Astrocyte of the hippocampus (primary cell): ENCODE measurements around the gene OR56A4.
A peak's percentile ranks its signal among the peaks of the same experiment; 100 is the strongest.

Source experiments
- DNase-seq: peaks from one replicate; pipeline ENCODE4 v3.0.0; 2011; ENCODE audit warnings: low read depth, low spot score

Gene OR56A4, protein sequence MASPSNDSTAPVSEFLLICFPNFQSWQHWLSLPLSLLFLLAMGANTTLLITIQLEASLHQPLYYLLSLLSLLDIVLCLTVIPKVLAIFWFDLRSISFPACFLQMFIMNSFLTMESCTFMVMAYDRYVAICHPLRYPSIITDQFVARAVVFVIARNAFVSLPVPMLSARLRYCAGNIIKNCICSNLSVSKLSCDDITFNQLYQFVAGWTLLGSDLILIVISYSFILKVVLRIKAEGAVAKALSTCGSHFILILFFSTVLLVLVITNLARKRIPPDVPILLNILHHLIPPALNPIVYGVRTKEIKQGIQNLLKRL

DNA sequence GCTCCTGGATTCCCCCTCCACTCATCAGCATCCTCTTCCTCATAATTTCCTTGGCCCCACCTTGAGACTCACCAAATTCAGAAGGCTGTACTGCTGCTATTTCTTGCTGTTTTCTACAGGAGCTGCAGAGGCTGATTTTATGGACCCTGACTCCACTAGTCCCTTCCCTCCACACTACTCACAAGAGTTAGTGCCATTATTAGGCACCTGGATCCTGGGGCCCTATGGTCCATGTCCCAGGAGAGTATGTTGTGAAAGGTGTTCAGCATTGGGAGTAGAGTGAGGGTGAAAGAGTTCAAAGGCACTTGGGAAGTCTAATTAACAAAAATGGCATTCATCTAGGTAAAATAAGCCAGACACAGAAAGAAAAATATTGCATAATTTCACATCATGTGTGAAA, at the start of gene OR56A4:
Gene OR56A4 (minus strand): TSS at position 101 of the 400 bp plus-strand sequence. CDS start 3,954 bp downstream, outside the sequence.
- DNase-seq: no peak

DNA sequence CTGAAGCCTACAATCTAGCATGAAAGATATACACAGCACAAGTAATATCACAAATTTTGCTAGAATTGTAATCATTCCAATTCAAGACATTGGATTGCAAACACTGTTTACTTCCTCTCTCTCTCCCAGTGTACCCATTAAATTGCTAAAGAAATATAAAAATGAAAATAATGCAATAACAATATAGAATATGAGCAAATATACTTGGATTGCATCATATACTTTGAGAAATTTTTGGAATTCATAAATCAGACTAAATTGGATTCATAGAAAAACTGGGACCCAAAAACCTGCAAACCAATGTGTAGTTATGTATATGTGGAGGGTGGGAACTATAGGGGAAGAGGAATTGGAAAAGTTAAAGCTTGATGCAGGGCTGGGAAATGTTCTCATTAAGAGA, 48.8 kb upstream of the OR56A4 start:
- DNase-seq: no peak

DNA sequence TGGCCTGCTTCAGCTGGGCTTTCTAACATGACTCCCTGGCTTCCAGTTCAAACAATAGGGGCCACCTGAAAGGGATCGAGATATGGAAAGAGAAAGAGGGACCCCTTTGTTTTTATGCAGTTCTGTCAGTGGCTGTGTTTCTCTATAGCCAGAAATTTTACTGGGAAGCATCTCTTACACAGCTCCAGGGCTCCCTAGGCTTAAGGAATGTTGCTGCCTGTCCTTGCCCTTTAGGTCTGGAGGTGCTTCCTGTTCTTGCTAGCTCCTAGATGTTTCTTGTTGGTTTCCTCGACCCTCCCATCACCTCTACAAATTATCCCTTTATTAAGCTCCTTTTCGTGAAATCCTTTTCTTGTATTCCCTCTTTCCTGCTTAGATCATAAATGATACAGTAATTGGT, 45.6 kb upstream of the OR56A4 start:
- DNase-seq: no peak

DNA sequence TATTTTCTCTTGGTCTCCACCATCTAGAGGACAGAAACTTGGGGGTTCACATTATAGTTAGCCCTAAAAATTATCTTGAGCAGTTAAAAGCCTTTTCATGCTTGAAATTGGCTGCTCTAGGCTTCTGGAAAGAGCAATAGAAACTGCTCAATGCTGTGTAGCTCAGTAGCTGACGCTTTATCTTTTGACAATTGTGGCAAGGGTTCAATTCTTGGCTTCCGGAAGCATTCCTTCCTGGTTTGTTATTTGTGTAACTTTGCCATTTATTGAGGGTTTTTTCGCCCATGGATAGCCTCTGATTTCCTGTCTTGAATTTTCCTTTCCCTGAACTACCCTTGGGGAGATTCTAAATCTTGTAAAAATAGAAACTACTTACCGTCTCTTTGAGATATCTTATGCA, 34.1 kb upstream of the OR56A4 start:
- DNase-seq: no peak

DNA sequence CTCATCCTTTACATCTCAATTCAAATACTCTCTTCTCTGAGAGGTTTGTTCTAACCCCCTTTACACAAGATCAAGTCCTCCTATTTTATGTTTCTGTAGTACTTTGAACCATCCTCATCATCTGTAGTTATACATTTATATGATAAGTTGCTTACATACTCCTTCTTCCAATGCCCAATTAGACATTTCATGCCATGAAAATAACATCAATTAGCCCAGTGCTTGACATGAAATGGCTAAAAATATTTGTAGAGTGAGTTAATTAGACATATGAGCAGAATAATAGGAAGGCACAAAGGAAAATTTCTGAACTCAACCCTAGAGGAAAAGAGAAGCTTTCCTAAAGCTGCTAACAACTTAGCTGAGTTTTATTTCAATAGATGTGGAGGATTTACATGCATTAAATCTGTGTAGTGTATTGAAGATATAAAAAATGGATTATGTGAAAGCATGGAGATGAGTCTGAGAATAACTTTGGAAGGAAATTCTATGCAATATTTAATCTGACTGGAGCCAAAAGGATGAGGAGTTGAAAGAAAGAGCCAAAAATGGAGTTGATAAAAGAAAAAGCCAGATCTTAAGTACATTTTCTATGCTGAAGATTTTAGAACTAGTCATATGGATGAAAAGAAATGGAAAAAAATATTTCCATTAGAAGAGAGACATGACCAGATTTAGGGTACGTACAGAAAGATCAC, 24.1 kb upstream of the OR56A4 start, which contains the start of gene OR56A1:
Gene OR56A1 (minus strand): TSS at position 51 of the 698 bp plus-strand sequence. CDS start 3,066 bp downstream, outside the sequence.
- DNase-seq: no peak

DNA sequence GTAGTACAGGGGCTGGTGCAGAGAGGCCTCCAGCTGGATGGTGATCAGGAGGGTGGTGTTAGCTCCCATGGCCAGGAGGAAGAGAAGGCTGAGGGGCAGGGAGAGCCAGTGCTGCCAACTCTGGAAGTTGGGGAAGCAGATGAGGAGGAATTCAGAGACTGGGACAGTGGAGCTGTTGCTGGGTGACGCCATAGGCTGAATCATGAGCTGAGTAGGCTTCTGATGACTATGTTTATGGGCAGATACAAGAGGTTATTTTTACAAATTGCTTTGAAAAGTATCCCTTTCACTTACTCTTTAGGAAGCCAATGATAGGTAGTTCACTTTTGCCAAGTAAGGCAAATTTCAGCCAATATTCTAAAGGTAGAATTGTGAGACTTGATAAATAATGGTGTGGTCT, 20.8 kb upstream of the OR56A4 start:
- no peak for DNase-seq

DNA sequence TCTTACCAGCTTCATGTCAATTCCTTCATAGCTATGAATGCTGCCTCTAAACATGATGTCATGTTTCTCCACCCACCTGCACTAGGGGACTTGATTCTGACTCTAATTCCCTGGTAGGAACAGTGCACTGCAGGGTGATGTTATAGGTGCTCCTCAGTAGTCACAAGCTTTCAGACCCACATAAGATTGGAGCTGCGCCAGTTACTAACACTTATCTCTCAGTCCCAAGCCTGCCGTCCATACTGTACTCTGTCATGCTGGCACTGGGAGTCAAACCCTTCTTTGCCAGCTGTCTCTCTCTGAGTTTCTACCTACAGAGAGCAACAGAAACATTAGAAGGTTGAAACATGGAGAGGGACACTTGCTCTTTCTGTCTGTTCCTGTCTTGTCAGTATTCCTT, 18.3 kb upstream of the OR56A4 start:
- no peak for DNase-seq

DNA sequence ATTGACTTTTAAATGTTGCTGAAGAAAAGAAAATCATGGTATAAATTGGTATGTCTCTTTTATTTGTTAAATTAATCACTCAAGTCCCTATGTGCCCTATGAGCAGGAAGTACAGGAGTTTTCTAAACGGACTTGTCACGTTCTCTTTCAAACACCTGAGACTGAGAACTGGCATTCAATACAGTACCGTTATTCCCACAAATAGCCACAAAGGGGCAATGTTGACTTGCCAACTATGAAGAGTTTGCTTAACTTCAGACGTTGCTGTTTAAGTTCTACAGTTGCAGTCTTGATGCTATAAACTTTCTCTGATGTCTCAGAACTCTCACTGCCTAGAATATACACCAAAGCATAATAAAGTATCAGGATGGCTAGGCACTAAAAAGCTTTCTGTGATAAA, 16.2 kb upstream of the OR56A4 start:
- peak; percentile 48 for DNase-seq

DNA sequence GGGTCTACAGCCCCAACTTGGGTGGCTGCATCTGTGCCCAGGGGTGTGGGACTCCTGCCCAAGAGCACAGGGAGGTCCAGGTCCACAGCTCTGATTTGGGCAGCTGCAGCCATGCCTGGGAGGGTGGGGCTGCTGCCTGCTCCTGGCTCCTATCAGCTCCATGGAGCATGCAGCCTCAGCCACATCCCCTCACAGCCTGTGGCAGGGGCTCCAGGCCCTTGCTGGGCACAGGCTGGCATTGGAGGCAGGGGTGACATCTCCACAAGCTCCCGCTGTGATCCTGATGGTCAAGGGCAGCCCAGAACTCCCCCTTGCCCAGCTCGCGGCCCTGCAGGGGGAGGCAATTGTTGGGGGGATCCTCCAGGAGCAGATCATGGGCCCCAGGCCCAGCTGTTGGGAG, 6.3 kb upstream of the OR56A4 start:
- DNase-seq: no peak

DNA sequence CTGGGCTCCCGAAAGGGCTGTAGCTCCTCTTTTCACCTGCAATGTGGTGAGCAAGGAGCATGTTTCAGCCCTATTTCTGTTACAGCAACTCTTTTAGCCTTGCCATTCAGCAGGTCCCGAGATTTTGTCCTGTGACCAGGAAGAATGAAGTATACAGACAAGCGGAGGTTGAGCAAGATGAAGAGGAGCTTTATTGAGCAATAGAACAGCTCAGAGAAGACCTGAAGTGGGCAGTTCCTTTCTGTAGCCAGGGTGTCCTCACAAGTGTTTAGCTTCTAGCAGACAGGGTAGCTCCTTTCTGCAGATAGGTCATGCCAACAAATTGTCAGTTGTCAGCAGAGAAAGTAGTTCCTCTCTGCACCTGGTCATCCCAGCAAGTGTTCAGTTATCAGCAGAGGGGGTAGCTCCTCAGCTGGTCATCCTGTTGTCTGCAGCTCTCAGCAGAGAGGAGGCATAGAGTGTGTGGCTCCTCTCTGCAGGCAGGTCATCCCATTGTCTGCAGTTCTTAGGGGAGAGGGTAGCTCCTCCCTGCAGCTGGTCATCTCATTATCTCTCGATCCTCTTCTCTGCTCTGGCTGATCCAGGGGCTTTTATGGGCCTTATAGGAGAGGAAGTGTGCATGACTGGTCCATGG, 5.4 kb upstream of the OR56A4 start:
- DNase-seq: no peak

DNA sequence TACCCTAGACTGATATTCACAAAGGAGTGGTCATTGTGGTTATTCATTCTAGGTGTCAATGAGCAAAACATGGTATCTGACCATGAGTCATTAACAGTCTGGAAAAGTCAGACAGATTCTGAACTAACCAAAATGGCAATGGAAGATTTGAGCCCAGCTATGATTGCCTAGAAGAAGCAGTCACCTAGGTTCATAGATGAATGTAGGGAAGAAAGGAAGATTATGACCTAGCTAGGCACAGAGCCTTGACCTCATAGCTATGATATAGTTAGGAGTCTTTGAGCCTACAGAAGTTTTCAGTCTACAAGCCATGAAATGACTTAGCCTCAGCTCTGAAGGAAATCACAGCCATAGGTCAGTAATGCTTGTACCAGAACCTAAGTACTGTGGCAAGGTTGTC, 351 bp downstream of the OR56A4 start:
- no peak for DNase-seq

DNA sequence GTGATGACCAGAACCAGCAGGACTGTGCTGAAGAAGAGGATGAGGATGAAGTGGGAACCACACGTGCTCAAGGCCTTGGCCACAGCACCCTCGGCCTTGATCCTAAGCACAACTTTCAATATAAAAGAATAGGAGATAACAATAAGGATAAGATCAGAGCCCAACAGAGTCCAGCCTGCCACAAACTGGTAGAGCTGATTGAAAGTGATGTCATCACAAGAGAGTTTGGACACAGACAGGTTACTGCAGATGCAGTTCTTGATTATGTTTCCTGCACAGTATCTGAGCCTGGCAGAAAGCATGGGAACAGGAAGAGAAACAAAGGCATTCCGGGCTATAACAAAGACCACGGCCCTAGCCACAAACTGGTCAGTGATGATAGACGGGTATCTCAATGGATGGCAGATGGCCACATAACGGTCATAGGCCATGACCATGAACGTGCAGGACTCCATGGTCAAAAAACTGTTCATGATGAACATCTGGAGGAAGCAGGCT, 4.5 kb downstream of the OR56A4 start:
- no peak for DNase-seq

DNA sequence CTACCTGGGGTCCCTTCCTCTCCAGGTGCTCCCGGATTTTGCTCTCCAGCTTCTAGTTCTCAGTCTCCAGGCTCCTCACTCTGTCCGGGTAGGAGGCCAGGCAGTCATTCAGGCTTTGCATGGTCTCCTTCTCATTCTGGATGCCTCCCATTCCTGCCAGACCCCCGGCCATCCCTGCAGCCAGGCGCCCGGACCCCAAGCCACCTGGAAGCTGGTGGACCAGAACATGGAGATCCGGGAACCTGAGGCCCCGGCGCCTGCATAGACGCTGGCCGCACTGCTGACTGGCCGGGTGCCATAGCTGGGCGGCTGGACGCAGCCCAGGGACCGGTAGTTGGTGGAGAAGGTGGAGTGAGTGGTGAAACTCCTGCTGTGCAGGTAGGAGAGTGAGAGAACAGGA, 12.0 kb downstream of the OR56A4 start:
- DNase-seq: no peak

DNA sequence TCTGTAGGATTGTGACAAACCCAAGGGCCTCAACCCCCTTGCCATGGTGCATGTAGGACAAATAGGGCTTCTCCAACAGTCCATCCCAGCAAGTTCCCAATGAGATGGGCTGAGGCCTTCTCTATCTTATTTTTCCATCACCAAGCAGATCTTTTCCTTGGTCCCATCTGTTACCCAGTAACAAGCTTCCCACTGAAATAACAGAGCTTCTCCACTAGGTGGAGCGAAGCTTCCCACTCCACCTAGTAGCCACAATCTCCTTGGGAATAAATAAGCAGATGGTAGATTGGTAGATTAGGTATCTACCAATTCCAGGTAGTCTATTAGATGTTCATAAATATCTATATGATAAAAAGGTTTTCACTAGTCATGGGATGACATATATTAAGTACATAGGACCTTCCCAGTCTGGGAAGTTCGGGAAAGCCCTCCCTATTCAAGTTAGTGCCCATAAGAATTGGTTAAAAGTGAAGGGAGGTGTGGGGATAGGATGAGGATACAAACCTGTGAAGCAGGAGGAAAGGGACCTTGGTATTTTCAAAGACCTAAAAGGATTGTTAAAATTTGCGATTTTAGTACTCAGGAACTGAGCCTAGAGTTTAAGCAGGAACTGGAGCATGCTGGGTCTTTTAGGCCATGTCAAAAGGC, 14.0 kb downstream of the OR56A4 start:
- peak; percentile 11 for DNase-seq

DNA sequence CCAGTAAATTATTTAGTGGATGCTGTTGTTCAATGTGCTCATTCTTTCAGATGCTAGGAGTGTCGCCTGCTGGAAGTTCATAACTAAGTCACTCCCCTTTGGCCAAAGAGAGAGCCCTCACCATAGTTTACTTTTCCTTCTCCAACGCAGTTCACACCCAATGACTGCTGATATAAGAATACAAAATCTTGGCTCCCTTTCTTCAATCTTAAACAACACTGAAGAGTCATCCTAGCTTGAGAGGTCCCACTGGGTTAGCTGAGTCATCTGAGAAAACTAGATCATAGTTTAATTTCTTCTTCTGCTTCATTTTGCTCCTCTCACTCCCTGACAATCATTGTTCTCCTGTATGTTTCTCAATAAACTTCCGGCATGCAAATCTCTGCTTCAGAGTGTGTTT, 14.6 kb downstream of the OR56A4 start:
- no peak for DNase-seq

DNA sequence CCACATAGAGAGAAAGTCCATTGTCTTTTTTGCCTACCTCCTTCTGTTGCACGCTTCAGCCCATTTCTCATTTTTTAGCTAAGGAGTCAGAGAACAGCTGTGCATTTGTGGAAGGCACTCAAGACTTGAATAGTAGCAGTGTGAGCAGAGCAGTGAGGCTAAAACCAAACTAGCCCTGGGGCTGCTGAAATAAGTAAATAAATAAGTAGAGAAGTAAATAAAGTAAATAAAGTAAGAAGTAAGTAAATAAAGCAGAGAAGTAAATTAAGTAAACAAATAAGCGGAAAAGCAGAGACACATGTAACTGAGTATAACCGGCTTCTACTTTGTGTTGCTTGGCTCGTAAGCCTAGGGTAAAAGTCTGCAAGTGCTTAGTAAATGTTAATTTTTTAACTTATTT, 17.5 kb downstream of the OR56A4 start:
- DNase-seq: no peak

DNA sequence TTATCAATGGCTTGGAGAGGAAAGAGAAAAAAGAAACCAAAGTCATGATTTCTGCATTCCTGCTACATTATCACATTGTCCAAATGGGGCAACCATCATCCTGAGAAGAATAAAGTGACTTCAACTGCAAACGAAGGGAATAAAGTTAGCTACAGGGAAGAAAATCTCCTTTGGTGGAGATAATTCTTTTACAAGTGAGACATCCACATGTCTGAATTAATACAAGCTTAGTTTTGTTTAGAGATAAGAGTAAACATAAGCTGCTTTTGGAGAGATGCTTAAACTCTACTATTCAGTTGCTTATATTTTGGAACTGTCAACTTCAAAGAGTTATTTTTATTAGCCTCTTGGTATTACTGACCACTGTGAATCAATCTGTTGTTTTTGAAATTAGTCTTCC, 19.9 kb downstream of the OR56A4 start, which contains the start of gene OR52L1:
Gene OR52L1 (minus strand): TSS at position 101 of the 400 bp plus-strand sequence. CDS start 55 bp downstream, at position 46.
- DNase-seq: no peak

DNA sequence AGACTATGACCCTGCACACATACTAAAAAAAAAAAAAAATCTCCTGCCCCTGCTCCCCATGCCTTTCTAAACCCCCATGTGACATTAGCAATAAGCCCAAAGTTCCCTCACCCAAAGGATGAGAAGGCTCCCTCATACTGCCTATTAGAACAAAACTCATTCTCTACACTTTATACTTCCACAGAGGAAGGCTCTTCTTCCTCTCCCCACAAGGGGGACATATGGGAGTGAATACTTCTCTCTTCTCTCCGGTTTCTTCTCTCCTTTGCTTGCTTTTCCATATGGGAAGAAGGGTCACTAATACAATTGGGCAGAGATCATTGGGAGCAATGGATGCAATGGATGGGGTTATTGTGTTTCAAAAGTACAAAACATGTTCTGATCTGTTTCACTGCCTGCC, 23.3 kb downstream of the OR56A4 start:
- no peak for DNase-seq

DNA sequence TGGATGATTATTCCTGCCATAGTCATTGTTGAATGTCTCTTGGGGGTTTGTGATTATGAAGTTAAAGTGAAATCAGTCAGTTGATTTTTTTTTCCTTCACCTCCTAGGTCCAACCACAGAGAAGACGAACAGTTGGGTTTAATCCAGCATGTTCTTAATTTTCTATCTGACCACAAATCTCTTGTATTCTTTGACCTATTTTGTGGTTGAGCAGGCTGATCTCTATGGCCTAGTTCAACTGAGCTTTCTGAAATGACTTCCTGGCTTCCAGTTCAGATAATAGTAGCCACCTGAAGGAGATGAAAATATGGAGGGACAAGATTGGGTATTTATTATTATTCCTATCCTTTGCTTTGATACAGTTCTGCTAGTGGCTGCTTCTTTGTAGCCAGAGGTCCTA, 33.2 kb downstream of the OR56A4 start:
- DNase-seq: no peak

DNA sequence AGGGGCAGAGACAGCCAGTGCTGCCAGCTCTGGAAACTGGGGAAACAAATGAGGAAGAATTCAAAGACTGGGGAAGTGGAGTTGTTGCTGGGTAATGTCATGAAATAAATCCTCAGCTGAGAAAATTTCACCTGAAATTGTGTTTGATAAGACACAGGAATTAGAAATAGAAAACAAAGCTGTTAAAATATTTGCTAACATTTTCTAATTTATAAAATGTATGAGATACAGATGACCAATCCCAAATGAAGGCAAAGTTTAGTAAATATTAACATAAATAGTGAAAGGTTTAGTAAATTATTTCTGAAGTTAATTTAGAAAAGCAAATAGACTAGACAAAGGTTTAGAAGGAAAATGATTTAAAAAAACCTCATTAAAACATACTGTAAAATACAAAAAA, 38.4 kb downstream of the OR56A4 start, which contains the start of gene OR56A5:
Gene OR56A5 (minus strand): TSS at position 101 of the 400 bp plus-strand sequence. CDS start 0 bp downstream, at position 101.
- DNase-seq: no peak

DNA sequence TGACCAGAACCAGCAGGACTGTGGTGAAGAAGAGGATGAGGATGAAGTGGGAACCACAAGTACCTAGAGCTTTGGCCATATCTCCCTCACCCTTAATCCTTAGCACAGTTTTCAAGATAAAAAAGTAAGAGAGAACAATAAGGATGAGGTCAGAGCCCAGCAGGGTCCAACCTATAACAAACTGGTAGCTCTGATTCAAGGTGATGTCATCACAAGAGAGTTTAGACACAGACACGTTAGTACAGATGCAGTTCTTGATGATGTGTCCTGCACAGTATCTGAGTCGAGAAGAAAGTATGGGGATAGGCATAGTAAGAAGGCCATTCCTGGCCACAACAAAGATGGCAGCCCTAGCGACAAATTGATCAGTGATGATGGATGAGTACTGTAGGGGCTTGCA, 39.0 kb downstream of the OR56A4 start:
- DNase-seq: no peak

DNA sequence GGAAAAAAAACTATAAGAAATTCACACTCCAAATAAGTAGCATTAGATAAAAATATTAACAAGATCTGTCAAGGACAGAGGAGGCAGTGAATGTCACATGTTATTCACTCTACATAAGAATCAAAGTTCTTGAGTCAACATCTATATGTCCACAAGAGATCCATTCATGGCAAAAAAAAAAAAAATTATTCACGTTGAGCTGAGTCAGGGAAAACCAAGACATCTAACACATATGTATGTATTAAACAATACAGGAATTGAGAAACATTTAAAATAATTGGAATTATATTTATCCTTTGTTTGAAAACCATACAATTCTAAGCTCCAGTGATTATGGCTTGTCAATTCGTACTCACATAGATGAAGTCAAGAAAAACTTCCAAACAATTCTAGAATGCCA, 39.8 kb downstream of the OR56A4 start:
- DNase-seq: no peak
